Panc1 (cell line): Measurements from ENCODE around the gene CDK14. TPM values are rescaled to one million over a fixed set of nuclear protein-coding genes. Genes with fewer than 3 reads are reported as not detected.

ENCODE experiments used
- ATAC-seq: fragments of 200-7000 bp; cut with Tn5 transposase; 2 replicates; pipeline ENCODE4 v1.9.1; 2020; ENCODE audit warnings: mild to moderate bottlenecking, moderate library complexity
- BruUV-seq: library from RNA; stranded (reverse); fragments of 400-500 nt; replicated peaks from 2 replicates; lab custom pipeline; 2021; lab: Mats Ljungman, UMichigan
- CTCF ChIA-PET: fragments of 300-600 bp; sonication (Branson Sonifier 250); formaldehyde crosslinking; loops from one replicate; lab custom pipeline; 2022; ENCODE audit warnings: antibody characterized with exemption; lab: Charles Lee
- POLR2A ChIA-PET: fragments of 300-600 bp; sonication (Branson Sonifier 250); formaldehyde crosslinking; loops from one replicate; lab custom pipeline; 2022; ENCODE audit warnings: antibody characterized with exemption; lab: Charles Lee
- DNase-seq: peaks from one replicate; pipeline ENCODE4 v3.0.0-alpha.2; 2010; ENCODE audit warnings: low read depth, low spot score
- H3K27ac ChIP-seq: 2 replicates; pipeline ENCODE4 v1.5.1; 2011; ENCODE audit warnings: mild to moderate bottlenecking, low read length, inconsistent platforms
- H3K27me3 ChIP-seq: fragments of 200-500 bp; sonication (Bioruptor generic); 2 replicates; pipeline ENCODE4 v1.6.0; 2014; ENCODE audit warnings: low read length, inconsistent platforms; ENCODE audit not compliant: control insufficient read depth, insufficient read depth
- H3K36me3 ChIP-seq: fragments of 200-500 bp; sonication (Bioruptor generic); 2 replicates; pipeline ENCODE4 v1.5.1; 2014; ENCODE audit warnings: inconsistent platforms, mild to moderate bottlenecking, low read length, moderate library complexity; ENCODE audit not compliant: control insufficient read depth, insufficient read depth
- H3K4me1 ChIP-seq: 2 replicates; pipeline ENCODE4 v1.5.1; 2011; ENCODE audit warnings: inconsistent platforms, mild to moderate bottlenecking, low read length, moderate library complexity; ENCODE audit not compliant: control insufficient read depth, insufficient read depth
- H3K4me3 ChIP-seq, 2 experiments: 2 replicates each; pipeline ENCODE4 v1.5.1; 2011 to 2012; ENCODE audit warnings: low read depth in 2 of 2, low read length in 2 of 2, mild to moderate bottlenecking in 2 of 2, inconsistent platforms in 1 of 2, moderate library complexity in 1 of 2
- H3K9me3 ChIP-seq: fragments of 200-500 bp; sonication (Bioruptor generic); 2 replicates; pipeline ENCODE4 v1.5.1; 2014; ENCODE audit warnings: low read depth, mild to moderate bottlenecking, inconsistent platforms, low read length, moderate library complexity; ENCODE audit not compliant: control insufficient read depth, insufficient read depth
- POLR2AphosphoS5 ChIP-seq: IDR thresholded peaks from 2 replicates; pipeline ENCODE4 v1.6.1; 2012; ENCODE audit warnings: mild to moderate bottlenecking, low read depth, low read length, moderate library complexity
- REST ChIP-seq, 2 experiments: IDR thresholded peaks; 2 replicates each; pipeline ENCODE4 v1.6.1; 2011 to 2012; ENCODE audit warnings: low read depth in 2 of 2, control low read depth in 1 of 2, low read length in 1 of 2, mild to moderate bottlenecking in 1 of 2, moderate library complexity in 1 of 2; ENCODE audit not compliant: insufficient read depth in 1 of 2
- SIN3A ChIP-seq: IDR thresholded peaks from 2 replicates; pipeline ENCODE4 v1.6.1; 2012; ENCODE audit warnings: low read depth, mild to moderate bottlenecking, low read length, moderate library complexity, borderline replicate concordance; ENCODE audit not compliant: insufficient read depth
- TCF7L2 ChIP-seq: IDR thresholded peaks from 2 replicates; pipeline ENCODE4 v1.6.1; 2011; ENCODE audit warnings: mild to moderate bottlenecking, low read depth, low read length, inconsistent platforms
- in situ Hi-C: cut with HindIII; loops from 2 replicates; pipeline ENCODE4 v1.10.0; 2016; ENCODE audit warnings: low sequenced_read_pairs, low pct_unique_long_range_greater_than_20kb
- intact Hi-C: fragments of 100-400 bp; cut with micrococcal nuclease; formaldehyde crosslinking; loops from one replicate; pipeline ENCODE4 v1.10.0; 2022; ENCODE audit not compliant: unreplicated experiment
- total RNA-seq: library from RNA; stranded (reverse); gene quantifications from one replicate; pipeline ENCODE4 v1.2.1, GENCODE V29; 2021; ENCODE audit not compliant: unreplicated experiment
- TF ChIP-seq, protein P1 (sequence below): fragments of 450-650 bp; IDR thresholded peaks from 2 replicates; pipeline ENCODE4 v1.5.1; 2017; ENCODE audit warnings: mild to moderate bottlenecking

CDK14 gene
- total RNA-seq, 1 experiment from 2014 or later: 3.0 TPM

DNA sequence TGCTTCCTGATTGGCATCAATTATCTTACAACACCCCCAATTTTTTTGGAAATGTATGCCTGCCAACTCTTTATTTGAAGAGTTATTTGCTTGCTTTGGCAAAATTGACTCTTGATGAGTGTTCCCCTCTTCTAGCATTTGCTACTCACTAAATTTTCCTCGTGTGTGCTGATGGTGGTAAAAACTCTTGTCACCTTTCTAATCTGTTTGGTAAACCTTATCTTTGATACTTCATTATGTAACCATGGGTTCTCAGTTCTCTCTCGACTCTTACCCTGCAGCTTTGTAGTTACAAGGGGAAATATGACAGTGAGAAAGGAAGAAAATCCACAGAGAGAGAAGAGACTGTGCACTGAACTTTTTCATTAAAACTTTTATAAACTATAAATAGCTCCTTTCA is 102.5 kb downstream of the CDK14 start:
- Histone ChIP-seq H3K27ac (no peak overlapping the region), H3K27me3 (no peaks in the 10 kb centered on the region), H3K9me3 (no peaks in the 10 kb centered on the region), H3K4me1 (no peaks in the 10 kb centered on the region), H3K36me3 (no peaks in the 10 kb centered on the region), H3K4me3 (no peak overlapping the region)
- ChIA-PET POLR2A (no interaction called here), CTCF (interaction anchor here (0.7 kb wide), 1 partner anchor 243 kb away, joined by 3 read pairs; no protein-coding TSS in a partner anchor)
- no TSS peak for BruUV-seq
- intact Hi-C loops (no loop called here), in situ Hi-C loops (no loop called here)
- no peak for ATAC-seq
- no peak for DNase-seq
- TF ChIP-seq TCF7L2 (no peak), SIN3A (no peak), REST (IDR thresholded peaks at IDR 0.05; ENCODE audit: insufficient read depth in 1 of 2, low read depth in 2 of 2, low read length in 1 of 2) (no peak), POLR2AphosphoS5 (no peak)
- TF ChIP-seq, protein P1, sequence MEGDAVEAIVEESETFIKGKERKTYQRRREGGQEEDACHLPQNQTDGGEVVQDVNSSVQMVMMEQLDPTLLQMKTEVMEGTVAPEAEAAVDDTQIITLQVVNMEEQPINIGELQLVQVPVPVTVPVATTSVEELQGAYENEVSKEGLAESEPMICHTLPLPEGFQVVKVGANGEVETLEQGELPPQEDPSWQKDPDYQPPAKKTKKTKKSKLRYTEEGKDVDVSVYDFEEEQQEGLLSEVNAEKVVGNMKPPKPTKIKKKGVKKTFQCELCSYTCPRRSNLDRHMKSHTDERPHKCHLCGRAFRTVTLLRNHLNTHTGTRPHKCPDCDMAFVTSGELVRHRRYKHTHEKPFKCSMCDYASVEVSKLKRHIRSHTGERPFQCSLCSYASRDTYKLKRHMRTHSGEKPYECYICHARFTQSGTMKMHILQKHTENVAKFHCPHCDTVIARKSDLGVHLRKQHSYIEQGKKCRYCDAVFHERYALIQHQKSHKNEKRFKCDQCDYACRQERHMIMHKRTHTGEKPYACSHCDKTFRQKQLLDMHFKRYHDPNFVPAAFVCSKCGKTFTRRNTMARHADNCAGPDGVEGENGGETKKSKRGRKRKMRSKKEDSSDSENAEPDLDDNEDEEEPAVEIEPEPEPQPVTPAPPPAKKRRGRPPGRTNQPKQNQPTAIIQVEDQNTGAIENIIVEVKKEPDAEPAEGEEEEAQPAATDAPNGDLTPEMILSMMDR: no peak

DNA sequence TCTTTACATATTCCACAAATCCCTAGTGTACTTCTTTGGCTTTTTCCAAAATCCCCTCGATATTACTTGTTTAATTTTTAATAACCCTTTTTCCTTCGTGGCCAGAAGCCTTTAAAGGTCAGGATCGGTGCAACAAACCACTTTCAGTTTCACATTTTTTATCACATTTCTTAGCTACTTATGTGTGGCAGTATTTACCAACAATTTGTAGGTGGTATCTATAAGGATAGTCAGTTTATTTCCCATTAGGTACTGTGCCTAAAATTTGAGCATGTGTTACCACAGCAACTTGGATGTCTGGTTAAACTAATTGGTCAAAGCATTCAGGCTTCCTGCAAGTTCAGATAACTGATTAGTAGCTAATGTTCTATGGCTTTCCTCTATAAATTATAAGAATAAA is 104.9 kb downstream of the CDK14 start:
- no TSS peak for BruUV-seq
- intact Hi-C loops: no loop called here
- ChIA-PET CTCF (no interaction called here), POLR2A (no interaction called here)
- no peak overlapping the region for H3K27ac ChIP-seq
- no peaks in the 10 kb centered on the region for H3K4me1 ChIP-seq
- no peak for TF ChIP-seq POLR2AphosphoS5
- no peak overlapping the region for H3K4me3 ChIP-seq
- no peaks in the 10 kb centered on the region for H3K9me3 ChIP-seq
- DNase-seq (no peak), ATAC-seq (no peak)
- no peaks in the 10 kb centered on the region for H3K36me3 ChIP-seq
- in situ Hi-C loops: no loop called here
- H3K27me3 ChIP-seq: no peaks in the 10 kb centered on the region

DNA sequence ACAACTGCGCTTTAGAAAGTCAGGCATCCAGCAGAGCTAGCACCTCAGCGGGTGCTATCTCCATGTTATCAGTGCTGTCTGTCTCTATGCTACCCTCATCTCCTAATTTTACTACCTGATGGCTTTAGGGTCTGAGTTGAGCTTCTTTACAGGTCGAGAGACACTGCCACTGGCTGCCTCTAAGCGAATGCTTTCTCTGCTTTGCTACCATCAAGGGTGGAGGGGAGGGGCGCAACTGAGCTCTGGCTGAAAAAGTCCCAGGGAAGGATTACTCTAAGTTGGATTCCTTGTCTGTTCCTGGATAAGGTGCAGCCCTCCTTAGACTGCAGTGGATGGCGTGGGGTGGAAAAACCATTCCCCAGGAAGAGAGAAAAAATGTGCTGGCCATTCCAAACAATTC is 105.7 kb downstream of the CDK14 start:
- Histone ChIP-seq H3K4me3 (no peak overlapping the region), H3K27ac (no peak overlapping the region), H3K27me3 (no peaks in the 10 kb centered on the region), H3K9me3 (no peaks in the 10 kb centered on the region), H3K36me3 (no peaks in the 10 kb centered on the region), H3K4me1 (no peaks in the 10 kb centered on the region)
- DNase-seq (no peak), ATAC-seq (no peak)
- in situ Hi-C loops (no loop called here), intact Hi-C loops (no loop called here)
- ChIA-PET POLR2A (no interaction called here), CTCF (no interaction called here)
- TF ChIP-seq POLR2AphosphoS5 (no peak), TCF7L2 (no peak)
- TF ChIP-seq, protein P1: no peak
- no TSS peak for BruUV-seq
